Activated T-cell treated with anti-CD3 and anti-CD28 coated beads, Interleukin-2, amount 50 U/mL, for 24 hours (primary cell): ENCODE data around the gene ADCY3.

ENCODE experiments used
- DNase-seq: peaks from one replicate; pipeline ENCODE4 v3.0.0-alpha.2; 2020
- H3K27ac Mint-ChIP-seq: 2 replicates; pipeline ENCODE4 v1.8.0; 2020; ENCODE audit warnings: mild to moderate bottlenecking, mixed read lengths
- H3K27me3 Mint-ChIP-seq: 2 replicates; pipeline ENCODE4 v1.8.0; 2020; ENCODE audit warnings: mixed read lengths
- H3K36me3 Mint-ChIP-seq: 2 replicates; pipeline ENCODE4 v1.8.0; 2020; ENCODE audit warnings: low read depth, mixed read lengths
- H3K4me1 Mint-ChIP-seq: 2 replicates; pipeline ENCODE4 v1.8.0; 2020; ENCODE audit warnings: low read depth, mixed read lengths
- H3K4me3 Mint-ChIP-seq: 2 replicates; pipeline ENCODE4 v1.8.0; 2020; ENCODE audit warnings: mild to moderate bottlenecking, moderate library complexity, mixed read lengths
- H3K9me3 Mint-ChIP-seq: 2 replicates; pipeline ENCODE4 v1.8.0; 2020; ENCODE audit warnings: mixed read lengths

ADCY3 gene

GRCh38 chr2:24937236-24937635 is 17.2 kb upstream of the ADCY3 start:
- Mint-ChIP-seq H3K27me3 (no peaks in the 10 kb centered on the region), H3K4me1 (no peaks in the 10 kb centered on the region), H3K4me3 (no peak overlapping the region), H3K9me3 (no peaks in the 10 kb centered on the region), H3K27ac (no peak overlapping the region), H3K36me3 (no peaks in the 10 kb centered on the region)
- no peak for DNase-seq

GRCh38 chr2:24935145-24935544 is 15.1 kb upstream of the ADCY3 start:
- H3K36me3 Mint-ChIP-seq, result no peaks in the 10 kb centered on the region
- no peak overlapping the region for H3K27ac Mint-ChIP-seq
- no peaks in the 10 kb centered on the region for H3K27me3 Mint-ChIP-seq
- H3K4me3 Mint-ChIP-seq, result no peak overlapping the region
- DNase-seq, result no peak
- H3K9me3 Mint-ChIP-seq, result no peaks in the 10 kb centered on the region
- peaks cover 8% of the 10 kb centered on the region for H3K4me1 Mint-ChIP-seq

- no peaks in the 10 kb centered on the region for H3K9me3 Mint-ChIP-seq
- DNase-seq, result no peak
- peaks cover 8% of the 10 kb centered on the region for H3K4me1 Mint-ChIP-seq
- H3K27me3 Mint-ChIP-seq, result no peaks in the 10 kb centered on the region
- H3K4me3 Mint-ChIP-seq, result no peak overlapping the region
- H3K27ac Mint-ChIP-seq, result no peak overlapping the region
- H3K36me3 Mint-ChIP-seq, result no peaks in the 10 kb centered on the region
These were observed 12.7 kb upstream of the ADCY3 start for GRCh38 chr2:24932715-24933114.

GRCh38 chr2:24930768-24931167 is 10.7 kb upstream of the ADCY3 start:
- H3K27ac Mint-ChIP-seq, result no peak overlapping the region
- no peak overlapping the region for H3K4me3 Mint-ChIP-seq
- no peaks in the 10 kb centered on the region for H3K36me3 Mint-ChIP-seq
- H3K9me3 Mint-ChIP-seq, result no peaks in the 10 kb centered on the region
- H3K27me3 Mint-ChIP-seq, result no peaks in the 10 kb centered on the region
- peaks cover 8% of the 10 kb centered on the region for H3K4me1 Mint-ChIP-seq
- peak; percentile 40 for DNase-seq

- Mint-ChIP-seq H3K4me1 (peaks cover 8% of the 10 kb centered on the region), H3K4me3 (no peak overlapping the region), H3K9me3 (no peaks in the 10 kb centered on the region), H3K27ac (no peak overlapping the region), H3K36me3 (no peaks in the 10 kb centered on the region), H3K27me3 (no peaks in the 10 kb centered on the region)
- no peak for DNase-seq
These were observed 9.2 kb upstream of the ADCY3 start for GRCh38 chr2:24929230-24929629.

- DNase-seq, result no peak
- Mint-ChIP-seq H3K27me3 (no peaks in the 10 kb centered on the region), H3K27ac (no peak overlapping the region)
These were observed 8.0 kb upstream of the ADCY3 start for GRCh38 chr2:24928036-24928435.

GRCh38 chr2:24926602-24927252 is 6.7 kb upstream of the ADCY3 start:
- H3K36me3 Mint-ChIP-seq, result no peaks in the 10 kb centered on the region
- DNase-seq, result peak; percentile 69
- H3K9me3 Mint-ChIP-seq, result no peaks in the 10 kb centered on the region
- no peaks in the 10 kb centered on the region for H3K27me3 Mint-ChIP-seq
- peak overlapping the region; percentile 77 for H3K27ac Mint-ChIP-seq
- peaks cover 8% of the 10 kb centered on the region for H3K4me1 Mint-ChIP-seq
- H3K4me3 Mint-ChIP-seq, result peak overlapping the region; percentile 46

More at GRCh38 chr2:24928036-24928435, 8.0 kb upstream of the ADCY3 start:
- peaks cover 8% of the 10 kb centered on the region for H3K4me1 Mint-ChIP-seq
- no peaks in the 10 kb centered on the region for H3K36me3 Mint-ChIP-seq
- no peaks in the 10 kb centered on the region for H3K9me3 Mint-ChIP-seq
- H3K4me3 Mint-ChIP-seq, result no peak overlapping the region

GRCh38 chr2:24926220-24926601 is 6.2 kb upstream of the ADCY3 start:
- DNase-seq, result no peak
- Mint-ChIP-seq H3K4me3 (peak overlapping the region; percentile 46), H3K36me3 (no peaks in the 10 kb centered on the region), H3K27ac (no peak overlapping the region), H3K27me3 (no peaks in the 10 kb centered on the region), H3K4me1 (peaks cover 8% of the 10 kb centered on the region), H3K9me3 (no peaks in the 10 kb centered on the region)

- no peak overlapping the region for H3K27ac Mint-ChIP-seq
- H3K27me3 Mint-ChIP-seq, result no peaks in the 10 kb centered on the region
- no peaks in the 10 kb centered on the region for H3K9me3 Mint-ChIP-seq
- H3K36me3 Mint-ChIP-seq, result no peaks in the 10 kb centered on the region
- H3K4me1 Mint-ChIP-seq, result peaks cover 8% of the 10 kb centered on the region
- no peak overlapping the region for H3K4me3 Mint-ChIP-seq
- DNase-seq, result no peak
These were observed 5.8 kb upstream of the ADCY3 start for GRCh38 chr2:24925815-24926214.

- Mint-ChIP-seq H3K36me3 (no peaks in the 10 kb centered on the region), H3K27ac (no peak overlapping the region), H3K27me3 (no peaks in the 10 kb centered on the region), H3K9me3 (no peaks in the 10 kb centered on the region), H3K4me1 (peaks cover 7% of the 10 kb centered on the region), H3K4me3 (no peak overlapping the region)
- no peak for DNase-seq
These were observed 4.7 kb upstream of the ADCY3 start for GRCh38 chr2:24924732-24925131.

- Mint-ChIP-seq H3K27ac (no peak overlapping the region), H3K36me3 (peaks cover 1% of the 10 kb centered on the region), H3K9me3 (no peaks in the 10 kb centered on the region), H3K4me3 (no peak overlapping the region), H3K27me3 (no peaks in the 10 kb centered on the region), H3K4me1 (peaks cover 8% of the 10 kb centered on the region)
- DNase-seq, result no peak
These were observed 4.2 kb upstream of the ADCY3 start for GRCh38 chr2:24924266-24924665.

GRCh38 chr2:24923106-24923505 is 3.1 kb upstream of the ADCY3 start:
- Mint-ChIP-seq H3K27me3 (no peaks in the 10 kb centered on the region), H3K36me3 (peaks cover 13% of the 10 kb centered on the region), H3K4me1 (peaks cover 19% of the 10 kb centered on the region), H3K9me3 (no peaks in the 10 kb centered on the region), H3K27ac (no peak overlapping the region), H3K4me3 (no peak overlapping the region)
- no peak for DNase-seq

- peaks cover 18% of the 10 kb centered on the region for H3K36me3 Mint-ChIP-seq
- no peaks in the 10 kb centered on the region for H3K9me3 Mint-ChIP-seq
- no peak overlapping the region for H3K27ac Mint-ChIP-seq
- no peak for DNase-seq
- no peaks in the 10 kb centered on the region for H3K27me3 Mint-ChIP-seq
- H3K4me1 Mint-ChIP-seq, result peaks cover 25% of the 10 kb centered on the region
- no peak overlapping the region for H3K4me3 Mint-ChIP-seq
These were observed 2.5 kb upstream of the ADCY3 start for GRCh38 chr2:24922556-24922955.

- Mint-ChIP-seq H3K36me3 (peaks cover 33% of the 10 kb centered on the region), H3K27me3 (no peaks in the 10 kb centered on the region), H3K4me3 (peak overlapping the region; percentile 69), H3K27ac (peak overlapping the region; percentile 42), H3K9me3 (no peaks in the 10 kb centered on the region), H3K4me1 (peaks cover 35% of the 10 kb centered on the region)
- peak; percentile 42 for DNase-seq
These were observed 888 bp upstream of the ADCY3 start for GRCh38 chr2:24920809-24921441.

GRCh38 chr2:24919506-24920097 is 435 bp downstream of the ADCY3 start:
- H3K27me3 Mint-ChIP-seq, result no peaks in the 10 kb centered on the region
- H3K27ac Mint-ChIP-seq, result peak overlapping the region; percentile 96
- DNase-seq, result no peak

More at GRCh38 chr2:24919506-24920097, 435 bp downstream of the ADCY3 start:
- Mint-ChIP-seq H3K9me3 (no peaks in the 10 kb centered on the region), H3K36me3 (peaks cover 46% of the 10 kb centered on the region), H3K4me1 (peaks cover 39% of the 10 kb centered on the region), H3K4me3 (peak overlapping the region; percentile 96)
